ENCODE measurements around the gene TP53I13. TPM values are rescaled to one million over a fixed set of nuclear protein-coding genes. Genes with fewer than 3 reads are reported as not detected.
A peak's percentile ranks its signal among the peaks of the same experiment; 100 is the strongest.

The TP53I13 gene
- total and polyA plus RNA-seq, 10 of the 15 experiments (the other 5 are each of a cell fraction or from before 2014, with no cell fraction given), result 0.31 to 45.1 (median 19.5) TPM; not detected in 1

- no peak for TF ChIP-seq TBL1XR1 (IDR thresholded peaks at IDR 0.05; ENCODE audit: low read depth, low read length)
- TF ChIP-seq CTCF (IDR thresholded peaks at IDR 0.05 in 2 of 3, conservative IDR thresholded peaks at IDR 0.05 in 1 of 3; ENCODE audit: control insufficient read depth in 2 of 3, extremely low read depth in 1 of 3, insufficient read depth in 1 of 3, low read depth in 3 of 3, low read length in 3 of 3), result no peak
- no peak for TF ChIP-seq ZNF622 (IDR thresholded peaks at IDR 0.05)
- TF ChIP-seq TAF1 (IDR thresholded peaks at IDR 0.05; ENCODE audit: borderline replicate concordance, low read depth, low read length), result no peak
Observed at GRCh38 chr17:29569245-29569950, 897 bp downstream of the TP53I13 start (continued).

- TSS peak; percentile 68 for BruUV-seq (replicated peaks)
- no peaks in the 10 kb centered on the region for H3K27me3 ChIP-seq (replicated peaks in 1 of 2; ENCODE audit: control insufficient read depth in 2 of 2, insufficient read depth in 2 of 2, low read length in 1 of 2)
- H3K4me2 ChIP-seq (ENCODE audit: control insufficient read depth, insufficient read depth), result no peak overlapping the region
- H2AFZ ChIP-seq (ENCODE audit: control insufficient read depth, low read depth, low read length), result no peak overlapping the region
- peaks cover 6% of the 10 kb centered on the region; the same call in 1 of the 2 replicates for H3K4me1 ChIP-seq (ENCODE audit: control insufficient read depth, insufficient read depth, low read length)
- no peaks in the 10 kb centered on the region for H4K20me1 ChIP-seq (ENCODE audit: control insufficient read depth, insufficient read depth)
- no peak overlapping the region for H3K4me3 ChIP-seq
- no peaks in the 10 kb centered on the region for H3K9me3 ChIP-seq (replicated peaks; ENCODE audit: control insufficient read depth, insufficient read depth, low read length)
- peaks cover 0 to 3% of the 10 kb centered on the region in 2 experiments; a peak in 2 of 4 replicates for H3K36me3 ChIP-seq (ENCODE audit: control insufficient read depth in 2 of 2, insufficient read depth in 2 of 2, low read length in 1 of 2)
- ChIA-PET POLR2A (interaction anchor here (0.7 to 1.0 kb wide), 2 partner anchors 12 to 77 kb away, joined by 3 to 4 read pairs; no protein-coding TSS in a partner anchor), RAD21 (ENCODE audit: unreplicated experiment) (interaction anchor here (1.6 to 3.9 kb wide), 5 partner anchors 9 to 201 kb away, joined by 3 to 21 read pairs (median 11); no protein-coding TSS in a partner anchor), CTCF (interaction anchor here (0.9 to 6.2 kb wide), 9 partner anchors 8 to 361 kb away, joined by 3 to 57 read pairs (median 7); partner anchors contain the start of gene ANKRD13B), SMC1A (ENCODE audit: uncharacterized antibody, unreplicated experiment) (interaction anchor here (1.9 kb wide), 1 partner anchor 200 kb away, joined by 6 read pairs; no protein-coding TSS in a partner anchor)
- ATAC-seq (no peak), DNase-seq (ENCODE audit: low read depth, low spot score) (no peak), FAIRE-seq (no peak)
- intact Hi-C loops (cut with micrococcal nuclease; ENCODE audit: unreplicated experiment), result no loop called here
- WGBS (ENCODE audit: insufficient coverage, insufficient replicate concordance, low lambda C conversion rate, missing lambda C conversion rate), result 75% methylated on average over 7 of the region's 7 CpGs
- H3K79me2 ChIP-seq (ENCODE audit: control insufficient read depth, insufficient read depth, low read length), result peaks cover 7% of the 10 kb centered on the region; the same call in 1 of the 2 replicates
- H3K27ac ChIP-seq (ENCODE audit: control insufficient read depth, insufficient read depth), result no peak overlapping the region
- in situ Hi-C loops (cut with MboI), result no loop called here
- H3K9ac ChIP-seq (ENCODE audit: control insufficient read depth, insufficient read depth, low read length), result no peak overlapping the region
- TF ChIP-seq ATF3 (IDR thresholded peaks at IDR 0.05; ENCODE audit: borderline replicate concordance, extremely low read depth, low read depth, low read length), result no peak
- TF ChIP-seq TARDBP (IDR thresholded peaks at IDR 0.05; ENCODE audit: borderline replicate concordance), result no peak
- no peak for TF ChIP-seq SIN3A (IDR thresholded peaks at IDR 0.05; ENCODE audit: low read depth, low read length)
- TF ChIP-seq REST (IDR thresholded peaks at IDR 0.05; ENCODE audit: low read depth, low read length), result no peak
- TF ChIP-seq PRDM15 (CRISPR knock-in tag; IDR thresholded peaks at IDR 0.05), result no peak
- no peak for TF ChIP-seq KAT2A (conservative IDR thresholded peaks at IDR 0.05; ENCODE audit: control insufficient read depth, low read depth, low read length)
- no peak for TF ChIP-seq CBFB (IDR thresholded peaks at IDR 0.05; ENCODE audit: low read depth)
Observed at GRCh38 chr17:29570521-29570920, 2.0 kb downstream of the TP53I13 start.
